Measurements from ENCODE around the gene GEMIN8.

Gene GEMIN8

DNA sequence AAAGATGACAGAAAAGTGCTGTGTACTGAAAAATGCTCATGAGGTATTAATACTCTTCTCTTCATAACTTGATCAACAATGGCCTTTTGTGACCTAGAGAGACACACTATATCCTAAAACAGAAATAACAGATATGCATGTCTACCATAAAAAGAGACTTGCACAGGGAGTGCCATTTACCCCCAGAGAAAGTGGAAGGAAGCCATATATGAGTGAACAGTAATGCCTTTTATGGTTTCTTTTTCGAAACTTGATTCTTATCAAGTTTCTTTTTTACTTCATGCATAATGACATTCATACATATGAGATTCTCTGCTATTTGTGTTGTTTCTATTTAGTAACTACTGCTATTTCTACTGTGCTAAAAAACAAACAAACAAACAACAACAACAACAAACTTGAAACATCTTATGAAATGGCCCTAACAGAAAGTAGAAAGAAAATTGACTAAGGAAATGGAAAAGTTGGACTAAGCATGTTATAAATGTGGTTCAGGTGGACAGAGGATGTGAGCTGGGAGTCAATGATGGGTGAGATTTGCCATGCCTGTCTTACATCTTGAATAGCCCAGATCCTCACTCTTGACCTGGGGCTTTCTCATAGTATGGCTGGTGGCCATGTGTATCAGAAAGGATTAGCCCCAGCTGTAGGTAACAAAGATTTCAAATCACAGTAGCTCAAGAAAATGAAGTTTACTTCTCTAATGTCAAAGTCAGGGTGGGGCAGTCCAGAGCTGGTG lies 43.8 kb downstream of the GEMIN8 start:
- no peak overlapping the region for H3K4me3 ChIP-seq (ENCODE audit: low read depth, low read length)
- TF ChIP-seq, protein P1, sequence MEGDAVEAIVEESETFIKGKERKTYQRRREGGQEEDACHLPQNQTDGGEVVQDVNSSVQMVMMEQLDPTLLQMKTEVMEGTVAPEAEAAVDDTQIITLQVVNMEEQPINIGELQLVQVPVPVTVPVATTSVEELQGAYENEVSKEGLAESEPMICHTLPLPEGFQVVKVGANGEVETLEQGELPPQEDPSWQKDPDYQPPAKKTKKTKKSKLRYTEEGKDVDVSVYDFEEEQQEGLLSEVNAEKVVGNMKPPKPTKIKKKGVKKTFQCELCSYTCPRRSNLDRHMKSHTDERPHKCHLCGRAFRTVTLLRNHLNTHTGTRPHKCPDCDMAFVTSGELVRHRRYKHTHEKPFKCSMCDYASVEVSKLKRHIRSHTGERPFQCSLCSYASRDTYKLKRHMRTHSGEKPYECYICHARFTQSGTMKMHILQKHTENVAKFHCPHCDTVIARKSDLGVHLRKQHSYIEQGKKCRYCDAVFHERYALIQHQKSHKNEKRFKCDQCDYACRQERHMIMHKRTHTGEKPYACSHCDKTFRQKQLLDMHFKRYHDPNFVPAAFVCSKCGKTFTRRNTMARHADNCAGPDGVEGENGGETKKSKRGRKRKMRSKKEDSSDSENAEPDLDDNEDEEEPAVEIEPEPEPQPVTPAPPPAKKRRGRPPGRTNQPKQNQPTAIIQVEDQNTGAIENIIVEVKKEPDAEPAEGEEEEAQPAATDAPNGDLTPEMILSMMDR (IDR thresholded peaks at IDR 0.05; ENCODE audit: borderline replicate concordance, insufficient read depth, low read depth, low read length) = no peak

DNA sequence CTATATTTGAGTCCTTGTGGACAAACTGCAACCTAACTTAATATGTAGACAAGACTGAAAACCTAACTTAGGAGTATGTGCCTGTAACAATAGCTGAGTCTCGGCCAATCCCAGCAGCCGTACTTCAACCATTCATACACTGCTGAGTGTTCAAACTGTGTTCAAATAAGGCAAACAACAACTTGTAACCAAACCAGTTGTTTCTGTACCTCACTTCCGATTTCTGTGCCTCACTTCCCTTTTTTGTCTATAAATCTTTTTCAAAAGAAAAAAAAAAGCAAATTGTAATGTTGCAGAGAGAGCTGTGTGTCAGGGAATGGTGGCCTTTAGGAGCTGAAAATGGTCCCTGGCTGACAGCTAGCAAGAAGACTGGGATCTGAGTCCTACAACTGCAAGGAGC lies 46.0 kb downstream of the GEMIN8 start:
- no peak overlapping the region for H3K4me3 ChIP-seq (ENCODE audit: low read depth, low read length)
- TF ChIP-seq, protein P1 (IDR thresholded peaks at IDR 0.05; ENCODE audit: borderline replicate concordance, insufficient read depth, low read depth, low read length) = no peak

DNA sequence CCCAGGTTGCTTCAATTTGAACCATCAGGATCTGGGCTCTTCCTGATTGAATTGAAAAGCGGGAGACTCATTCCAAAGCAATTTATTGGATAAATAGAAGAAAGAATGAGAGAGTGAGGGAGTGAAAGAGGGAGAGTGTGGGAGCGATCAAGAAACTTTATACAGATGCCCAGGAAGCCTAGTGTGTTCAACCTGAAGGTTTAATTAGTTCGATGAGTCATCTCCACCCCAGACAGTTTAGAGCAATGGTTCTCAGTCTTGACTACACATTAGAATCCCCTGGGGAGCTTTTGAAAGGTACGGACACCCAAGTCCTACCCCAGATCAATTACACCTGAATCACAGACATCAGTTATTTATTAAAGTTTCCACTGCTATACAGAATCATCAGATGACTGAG lies 61.5 kb downstream of the GEMIN8 start:
- H3K4me3 ChIP-seq (ENCODE audit: low read depth, low read length) = no peak overlapping the region
- TF ChIP-seq, protein P1 (IDR thresholded peaks at IDR 0.05; ENCODE audit: borderline replicate concordance, insufficient read depth, low read depth, low read length) = no peak

DNA sequence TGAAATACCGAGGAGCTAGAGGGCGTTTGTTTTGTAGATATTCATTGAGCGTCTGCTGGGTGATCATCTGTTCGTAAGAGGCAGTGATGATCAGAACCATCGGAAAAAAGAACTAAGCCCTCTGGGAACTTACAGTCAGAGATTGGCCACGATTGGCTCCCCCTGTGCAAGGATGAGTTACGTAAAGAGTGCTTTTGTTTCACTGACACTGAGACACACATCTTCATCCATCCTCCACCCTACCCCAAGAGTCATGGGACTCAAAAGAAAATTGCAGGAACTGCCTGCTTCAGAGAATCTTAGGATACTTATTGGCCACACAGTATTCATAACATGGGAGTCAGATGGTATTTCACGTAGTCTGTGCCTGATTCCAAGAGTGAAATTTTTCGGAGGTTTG lies 62.1 kb downstream of the GEMIN8 start:
- no peak overlapping the region for H3K4me3 ChIP-seq (ENCODE audit: low read depth, low read length)
- TF ChIP-seq, protein P1 (IDR thresholded peaks at IDR 0.05; ENCODE audit: borderline replicate concordance, insufficient read depth, low read depth, low read length) = no peak

DNA sequence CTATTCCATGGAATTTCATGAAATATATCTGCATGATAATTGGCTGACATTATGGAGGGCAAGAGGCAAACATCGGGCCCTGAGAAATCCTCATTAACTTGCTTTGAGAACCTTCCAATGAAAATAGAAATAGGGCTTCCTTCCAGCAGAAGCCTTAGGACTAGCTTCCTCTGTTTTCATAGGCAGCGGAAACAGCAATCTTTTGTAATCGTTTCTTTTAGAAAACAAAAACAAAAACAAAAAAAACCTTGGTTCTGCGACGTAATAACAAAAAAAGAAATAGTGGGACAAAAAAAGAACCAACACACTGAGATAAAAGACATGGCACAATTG lies 62.9 kb downstream of the GEMIN8 start:
- H3K4me3 ChIP-seq (ENCODE audit: low read depth, low read length) = no peak overlapping the region
- TF ChIP-seq, protein P1 (IDR thresholded peaks at IDR 0.05; ENCODE audit: borderline replicate concordance, insufficient read depth, low read depth, low read length) = no peak

DNA sequence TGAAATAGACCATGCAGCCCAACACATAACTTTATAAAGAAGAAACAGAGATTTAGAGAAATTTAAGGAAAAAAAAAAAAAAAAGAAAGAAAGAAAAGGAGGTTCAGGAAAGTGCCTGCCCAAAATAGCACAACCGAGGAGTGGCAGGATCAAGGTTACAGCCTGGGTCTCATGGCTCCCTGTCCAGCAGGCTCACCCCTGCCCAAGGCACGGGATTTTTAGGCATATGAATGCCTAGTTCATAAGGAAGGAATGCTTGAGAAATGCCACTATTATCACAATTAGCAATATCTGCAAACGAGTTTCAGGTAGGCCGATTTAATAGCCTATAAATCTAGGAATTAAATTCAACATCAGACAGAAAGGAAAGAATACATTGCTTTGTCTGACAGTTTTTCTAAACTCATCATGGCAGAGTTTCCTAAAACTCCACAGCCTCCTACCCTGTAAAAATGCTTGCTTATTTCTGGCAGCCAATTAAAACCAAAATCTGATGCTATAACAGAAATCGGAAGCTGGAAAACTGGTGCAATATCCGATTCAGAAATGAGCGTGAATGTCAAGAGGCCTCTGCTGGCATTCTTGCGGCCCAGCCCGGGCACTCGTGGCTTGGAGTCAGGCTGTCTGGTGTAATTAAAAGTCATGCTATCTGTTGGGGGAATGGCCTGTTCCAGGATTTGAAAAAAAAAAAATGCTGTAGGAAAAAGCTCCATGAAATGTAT lies 63.5 kb downstream of the GEMIN8 start:
- TF ChIP-seq, protein P1 (IDR thresholded peaks at IDR 0.05; ENCODE audit: borderline replicate concordance, insufficient read depth, low read depth, low read length) = no peak
- no peak overlapping the region for H3K4me3 ChIP-seq (ENCODE audit: low read depth, low read length)

DNA sequence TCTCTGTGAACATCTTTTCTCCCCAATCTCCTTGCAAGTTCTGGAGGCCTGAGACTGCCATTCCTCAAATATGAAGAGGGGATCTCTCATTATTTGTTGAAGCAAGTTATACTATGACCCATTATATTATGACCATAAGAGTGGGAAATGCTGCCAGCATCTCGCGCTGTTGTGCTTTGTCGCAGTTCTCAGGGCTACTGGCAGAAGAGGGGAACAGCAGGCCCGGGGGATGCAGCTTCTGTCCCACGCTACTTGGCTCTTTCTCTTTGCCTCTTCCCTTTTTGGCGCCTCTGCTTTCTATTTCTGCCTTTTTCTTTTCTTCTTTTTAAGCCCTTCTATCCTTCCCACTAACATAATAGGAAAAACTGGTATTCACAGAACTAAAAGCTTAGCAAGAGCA lies 64.2 kb downstream of the GEMIN8 start:
- TF ChIP-seq, protein P1 (IDR thresholded peaks at IDR 0.05; ENCODE audit: borderline replicate concordance, insufficient read depth, low read depth, low read length) = no peak
- no peak overlapping the region for H3K4me3 ChIP-seq (ENCODE audit: low read depth, low read length)

Data from GM12875 (cell line).